EL (cell line): ENCODE results near the gene B3GNT9.
A peak's percentile ranks its signal among the peaks of the same experiment; 100 is the strongest.

Source experiments
- DNase-seq: peaks from one replicate; pipeline ENCODE4 v3.0.0-alpha.2; 2016

B3GNT9 gene

DNA sequence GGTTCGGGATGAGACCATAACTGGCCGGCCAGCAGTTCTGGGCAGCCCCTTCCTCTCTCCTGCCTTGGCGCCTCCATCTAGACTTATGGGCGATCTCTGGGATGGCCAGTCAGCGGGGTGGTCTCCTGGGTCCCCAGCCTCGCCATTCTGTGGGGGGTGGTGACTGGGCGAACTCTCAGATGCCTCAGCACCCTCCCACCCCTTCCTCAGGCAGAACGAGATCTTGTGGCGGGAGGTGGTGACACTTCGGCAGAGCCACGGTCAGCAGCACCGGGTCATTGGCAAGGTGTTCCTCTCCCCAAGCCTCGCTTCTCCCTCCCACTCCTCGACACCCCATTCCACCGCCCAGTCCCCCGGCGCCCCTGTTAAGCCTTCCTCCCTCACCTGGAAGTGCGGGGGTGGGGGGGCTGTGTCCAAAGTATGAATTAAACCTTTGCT is 15.3 kb upstream of the B3GNT9 start:
- no peak for DNase-seq

DNA sequence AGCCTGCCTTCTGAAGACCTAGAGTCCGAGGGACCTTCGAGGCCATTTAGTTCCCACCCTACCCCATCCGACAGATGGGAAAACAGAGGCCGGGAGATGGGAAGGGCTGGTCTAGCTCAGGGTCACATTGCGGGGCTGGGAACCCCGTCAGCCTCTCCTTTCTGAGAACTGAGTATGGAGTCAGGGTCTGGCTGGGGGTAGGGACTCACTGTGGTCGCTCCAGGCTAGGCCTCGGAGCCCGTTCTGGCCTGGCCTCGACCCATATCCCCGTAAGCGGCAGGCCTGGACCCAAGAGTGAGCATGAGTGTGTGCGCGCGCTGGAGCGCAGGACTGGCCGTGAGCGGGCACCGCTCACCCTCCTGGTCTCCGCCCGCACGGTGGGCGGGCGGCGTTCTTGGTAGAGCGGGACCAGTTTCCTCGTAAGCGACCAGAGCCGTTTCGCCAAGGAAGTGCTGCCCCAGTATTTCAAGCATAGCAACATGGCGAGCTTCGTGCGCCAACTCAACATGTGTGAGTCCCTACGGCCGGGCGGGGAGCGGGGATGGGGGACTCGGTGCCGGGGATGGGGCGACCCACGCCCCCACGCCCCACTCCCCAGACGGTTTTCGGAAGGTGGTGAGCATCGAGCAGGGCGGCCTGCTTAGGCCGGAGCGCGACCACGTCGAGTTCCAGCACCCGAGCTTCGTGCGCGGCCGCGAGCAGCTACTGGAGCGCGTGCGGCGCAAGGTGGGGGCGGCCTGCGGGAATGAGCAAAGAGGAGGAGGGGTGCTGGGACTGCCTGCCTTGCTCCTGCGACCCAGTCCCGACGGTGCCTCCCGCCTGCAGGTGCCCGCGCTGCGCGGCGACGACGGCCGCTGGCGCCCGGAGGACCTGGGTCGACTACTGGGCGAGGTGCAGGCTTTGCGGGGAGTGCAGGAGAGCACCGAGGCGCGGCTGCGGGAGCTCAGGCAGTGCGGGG is 14.6 kb upstream of the B3GNT9 start:
- no peak for DNase-seq

DNA sequence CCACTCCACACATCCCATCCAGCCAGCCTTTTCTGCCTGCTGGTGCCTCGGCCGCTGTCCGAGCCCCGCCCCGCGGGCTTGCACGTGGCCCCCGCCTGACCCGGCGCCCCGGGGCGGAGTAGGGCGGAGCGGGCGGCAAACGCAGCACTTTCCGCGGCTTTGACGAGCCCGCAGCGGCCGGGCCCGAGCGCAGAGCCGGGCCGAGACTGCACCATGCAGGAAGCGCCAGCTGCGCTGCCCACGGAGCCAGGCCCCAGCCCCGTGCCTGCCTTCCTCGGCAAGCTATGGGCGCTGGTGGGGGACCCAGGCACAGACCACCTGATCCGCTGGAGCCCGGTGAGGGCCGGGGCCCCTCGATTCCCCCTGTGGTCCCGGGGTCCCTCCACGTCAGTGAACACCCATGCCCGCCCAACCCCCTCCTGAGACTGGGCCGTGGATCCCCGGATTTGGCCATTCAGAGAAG is 13.8 kb upstream of the B3GNT9 start, which contains the start of gene HSF4:
HSF4 (plus strand) TSS at position 147 of the 463 bp plus-strand sequence; CDS start at position 214, 67 bp downstream.
- DNase-seq = peak; percentile 36

DNA sequence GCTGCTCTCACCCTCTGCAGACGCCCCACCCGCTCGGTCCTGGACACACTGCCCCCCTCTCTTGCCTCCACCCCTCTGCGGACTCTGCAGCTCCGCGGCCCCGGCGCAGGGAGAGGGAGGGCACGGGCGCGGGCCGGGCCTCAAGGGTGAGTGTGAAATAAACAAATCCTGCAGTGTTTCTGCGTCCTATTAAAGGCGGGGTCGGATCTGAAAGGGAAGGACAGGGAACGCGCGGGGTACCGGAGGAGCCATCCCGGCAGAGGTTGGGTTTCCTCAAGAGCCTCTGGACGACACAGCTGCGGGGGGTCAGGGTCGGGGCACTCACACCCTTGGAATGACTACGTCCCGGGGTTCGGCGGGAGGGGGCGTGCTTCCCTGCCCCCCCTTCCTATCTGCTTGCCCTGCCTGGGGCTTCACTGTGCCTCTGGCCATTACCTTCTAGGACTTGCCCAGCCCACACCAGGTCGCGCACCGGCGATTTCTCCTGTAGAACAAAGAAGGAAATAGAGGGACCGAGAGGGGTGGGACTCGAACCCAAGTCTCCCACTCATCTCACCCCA is 13.3 kb upstream of the B3GNT9 start:
- no peak for DNase-seq

DNA sequence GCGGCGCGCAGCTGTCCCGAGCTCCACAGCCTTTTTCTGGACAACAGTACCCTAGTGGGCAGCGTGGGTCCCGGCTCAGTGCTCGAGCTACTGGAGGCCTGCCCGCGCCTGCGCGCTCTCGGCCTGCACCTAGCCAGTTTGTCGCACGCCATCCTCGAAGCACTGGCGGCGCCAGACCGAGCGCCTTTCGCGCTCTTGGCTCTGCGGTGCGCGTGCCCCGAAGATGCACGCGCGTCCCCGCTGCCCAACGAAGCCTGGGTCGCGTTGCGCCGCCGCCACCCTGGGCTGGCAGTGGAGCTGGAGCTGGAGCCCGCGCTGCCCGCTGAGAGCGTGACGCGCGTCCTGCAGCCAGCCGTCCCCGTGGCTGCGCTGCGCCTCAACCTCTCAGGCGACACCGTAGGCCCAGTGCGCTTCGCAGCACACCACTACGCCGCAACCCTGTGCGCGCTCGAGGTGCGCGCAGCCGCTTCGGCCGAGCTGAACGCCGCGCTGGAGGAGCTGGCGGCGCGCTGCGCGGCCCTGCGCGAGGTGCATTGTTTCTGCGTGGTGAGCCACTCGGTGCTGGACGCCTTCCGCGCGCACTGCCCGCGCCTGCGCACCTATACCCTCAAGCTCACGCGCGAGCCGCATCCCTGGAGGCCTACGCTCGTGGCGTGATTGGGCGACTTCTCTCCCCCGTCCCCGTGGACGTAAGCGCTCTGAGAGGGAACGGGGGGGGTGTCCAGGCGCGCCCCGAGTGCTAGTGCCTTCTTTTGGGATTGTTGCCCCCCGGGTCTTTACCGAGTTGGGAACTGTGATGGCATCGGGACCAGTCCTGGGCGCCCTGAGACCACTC is 12.6 kb upstream of the B3GNT9 start:
- peak; percentile 48 for DNase-seq

DNA sequence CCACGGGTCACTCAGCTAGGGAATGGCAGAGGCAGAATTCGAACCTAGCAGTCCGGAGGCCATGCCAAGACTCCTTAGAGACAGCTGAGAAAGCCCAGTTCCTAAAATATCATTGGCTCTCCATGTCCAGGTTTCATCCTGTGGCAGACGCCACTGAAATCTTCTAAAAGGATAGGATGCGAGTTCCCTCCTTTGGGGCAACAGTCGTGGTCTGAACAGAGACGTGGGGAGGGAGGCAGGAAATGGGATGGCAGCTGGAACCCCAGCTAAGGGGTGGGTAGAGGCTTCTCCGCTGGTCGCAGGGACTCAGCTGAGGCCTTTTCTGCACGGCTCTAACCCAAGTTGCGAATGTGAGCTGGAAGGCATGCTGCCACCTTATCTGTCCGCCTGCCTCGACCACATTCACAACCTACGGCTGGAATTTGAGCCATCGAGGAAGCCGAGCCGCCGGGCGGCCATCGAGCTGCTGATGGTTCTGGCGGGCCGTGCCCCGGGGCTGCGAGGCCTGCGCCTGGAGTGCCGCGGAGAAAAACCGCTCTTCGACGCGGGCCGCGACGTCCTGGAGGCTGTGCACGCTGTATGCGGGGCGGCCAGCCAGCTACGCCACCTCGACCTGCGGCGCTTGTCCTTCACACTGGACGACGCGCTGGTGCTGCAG is 11.8 kb upstream of the B3GNT9 start:
- no peak for DNase-seq

DNA sequence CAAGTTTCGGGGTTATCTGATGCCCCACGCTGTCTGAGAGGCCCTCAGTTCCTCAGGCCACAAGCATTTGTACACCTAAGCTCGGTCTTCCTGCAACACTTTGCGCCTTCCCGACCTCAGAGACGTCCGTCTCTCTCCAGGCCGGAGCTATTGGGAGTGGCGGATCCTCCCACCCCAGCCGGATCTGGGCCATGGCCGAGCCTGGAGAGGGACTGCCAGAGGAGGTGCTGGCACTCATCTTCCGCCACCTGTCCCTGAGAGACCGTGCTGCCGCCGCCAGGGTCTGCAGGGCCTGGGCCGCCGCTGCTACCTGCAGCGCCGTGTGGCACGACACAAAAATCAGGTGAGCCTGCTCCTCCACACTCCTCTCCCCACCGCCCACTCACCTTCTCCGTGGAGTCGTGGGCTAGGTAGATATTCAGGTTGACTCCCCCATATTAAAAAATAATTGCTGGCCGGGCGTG is 10.8 kb upstream of the B3GNT9 start:
- DNase-seq = no peak

DNA sequence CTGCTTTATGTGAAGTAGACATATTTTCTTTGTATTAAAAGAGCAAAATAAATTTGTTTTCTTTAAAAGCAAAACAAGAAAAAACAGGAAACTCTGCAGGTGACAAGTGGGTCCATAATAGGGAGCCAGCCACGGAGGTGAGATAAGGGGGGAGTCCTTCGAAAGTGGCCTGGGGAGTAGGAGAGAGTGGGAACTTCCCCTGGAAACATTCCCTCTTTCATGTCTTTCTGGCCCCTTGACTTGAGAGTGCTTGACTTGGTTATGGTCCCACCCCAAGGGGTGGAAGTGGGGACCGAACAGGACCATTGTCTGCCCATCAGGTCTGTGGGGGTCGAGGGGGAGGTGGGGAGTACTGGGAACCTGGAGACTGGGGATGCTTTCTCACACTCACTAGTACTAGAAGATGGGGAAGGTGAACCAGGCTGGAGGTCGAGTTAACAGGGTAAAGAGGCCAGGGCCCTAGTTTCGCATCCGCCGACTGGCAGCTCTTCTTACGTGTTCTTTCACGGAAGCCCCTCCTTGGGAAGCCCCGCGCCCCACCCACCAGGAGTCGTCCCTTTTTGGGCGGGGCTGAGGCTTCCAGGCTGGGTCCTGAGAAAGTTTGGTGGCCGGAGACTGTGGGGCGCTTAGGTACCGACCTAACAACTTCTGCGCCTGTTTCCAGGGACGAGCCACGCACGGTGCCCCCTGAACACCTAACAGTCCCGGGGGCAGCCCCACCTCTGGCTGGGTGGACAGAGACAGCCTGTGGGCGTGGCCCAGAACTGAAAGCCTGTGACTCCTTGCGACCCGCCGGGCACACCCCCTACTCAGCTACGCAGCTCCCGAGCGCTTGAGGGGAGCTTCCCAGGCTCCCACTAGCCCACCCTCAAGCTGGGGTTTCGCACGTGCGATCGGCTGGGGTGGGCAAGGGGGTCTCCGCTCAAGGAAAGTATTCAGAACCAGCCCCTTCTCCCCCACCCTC is 8.1 kb upstream of the B3GNT9 start:
- peak; percentile 59 for DNase-seq

DNA sequence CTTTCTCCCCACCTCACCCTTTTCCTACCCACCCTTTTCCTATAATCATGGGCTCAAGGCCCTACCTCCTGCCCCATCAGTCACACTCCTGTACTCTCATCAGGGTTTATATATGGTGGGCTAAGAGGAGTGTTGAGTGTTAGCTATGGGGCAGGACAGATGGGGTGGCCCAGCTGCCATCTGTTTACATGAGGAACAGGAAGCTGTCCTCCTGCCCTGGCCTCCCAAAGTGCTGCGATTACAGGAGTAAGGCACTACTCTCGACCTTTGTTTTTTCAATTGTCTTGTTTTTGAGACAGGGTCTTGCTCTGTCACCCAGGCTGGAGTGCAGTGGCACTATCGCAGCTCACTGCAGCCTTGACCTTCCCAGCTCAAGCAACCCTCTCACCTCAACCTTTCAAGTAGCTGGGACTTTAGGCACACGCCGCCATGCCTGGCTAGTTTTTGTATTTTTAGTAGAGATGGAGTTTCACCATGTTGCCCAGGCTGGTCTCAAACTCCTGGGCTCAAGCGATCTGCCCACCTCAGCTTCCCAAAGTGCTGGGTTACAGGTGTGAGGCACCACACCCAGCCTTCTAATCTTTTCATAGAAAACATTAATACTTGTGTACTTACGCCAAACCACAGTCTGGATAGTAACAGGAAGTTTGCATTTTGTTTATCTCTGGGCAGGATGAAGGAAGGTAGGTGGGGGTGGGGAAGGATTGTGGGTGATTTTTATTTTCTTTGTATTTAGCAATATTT is 7.3 kb upstream of the B3GNT9 start:
- no peak for DNase-seq

DNA sequence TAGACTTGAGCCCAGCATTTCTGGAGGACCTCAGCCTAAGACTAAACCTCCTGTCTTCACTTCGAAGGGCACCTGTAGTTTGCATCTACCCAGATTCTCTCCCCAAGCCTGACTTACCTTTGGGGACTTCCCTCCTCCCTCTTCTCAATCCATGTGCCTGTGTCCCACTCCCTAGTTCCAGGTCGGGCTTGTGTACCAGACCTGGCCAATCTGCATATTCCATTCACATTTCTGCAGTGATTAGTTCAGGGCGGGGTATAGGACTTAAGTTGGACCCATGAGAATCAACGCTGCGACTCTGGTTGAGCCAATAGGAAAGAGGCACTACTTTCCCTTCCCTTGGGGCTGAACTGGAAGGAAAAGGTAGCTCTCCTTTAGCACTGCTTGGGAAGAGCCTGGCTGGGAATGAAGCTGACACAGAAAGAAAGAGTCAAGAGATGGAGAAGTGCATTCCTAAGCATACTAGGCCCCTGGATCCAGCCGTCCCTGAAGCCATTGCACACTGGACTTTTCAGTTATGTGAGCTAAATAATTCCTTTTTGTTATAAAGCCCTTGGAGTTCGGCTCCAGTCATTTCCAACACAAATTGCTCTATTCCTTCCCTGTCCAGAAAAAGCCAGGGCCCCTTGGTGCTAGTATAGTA is 6.4 kb upstream of the B3GNT9 start:
- no peak for DNase-seq

DNA sequence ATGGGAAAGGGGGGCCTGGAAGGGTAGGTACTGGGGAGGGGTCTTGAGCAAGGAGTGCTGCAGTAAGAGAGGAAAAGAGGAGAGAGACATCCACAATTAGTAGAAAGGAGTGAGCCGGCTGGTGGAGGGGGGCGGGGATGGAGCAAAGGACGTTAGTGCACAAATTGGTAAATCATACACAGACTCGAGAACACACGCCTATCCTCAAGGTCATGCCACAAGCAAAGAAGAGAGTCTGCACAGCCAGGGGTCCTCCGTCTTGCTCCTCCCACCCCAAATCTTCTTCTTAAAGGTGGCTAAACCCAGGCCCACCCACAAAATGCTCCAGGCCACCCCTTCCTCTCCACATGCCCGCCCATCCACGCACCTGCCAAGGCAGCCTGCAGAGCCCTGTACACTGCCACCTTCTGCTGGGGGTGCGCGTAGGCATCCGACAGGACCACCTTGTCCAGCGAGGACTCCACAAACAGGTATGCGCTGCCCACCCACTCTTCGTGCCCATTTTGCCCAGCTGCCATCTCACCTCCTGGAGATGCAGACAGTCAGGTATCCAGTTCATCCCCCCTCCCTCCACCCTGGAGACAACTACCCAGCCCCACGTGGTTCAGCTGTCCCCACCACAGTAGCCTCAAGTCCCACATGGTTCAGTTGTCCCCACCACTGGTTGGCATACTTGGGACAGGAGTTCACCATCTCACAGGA is 5.5 kb upstream of the B3GNT9 start:
- DNase-seq = no peak

DNA sequence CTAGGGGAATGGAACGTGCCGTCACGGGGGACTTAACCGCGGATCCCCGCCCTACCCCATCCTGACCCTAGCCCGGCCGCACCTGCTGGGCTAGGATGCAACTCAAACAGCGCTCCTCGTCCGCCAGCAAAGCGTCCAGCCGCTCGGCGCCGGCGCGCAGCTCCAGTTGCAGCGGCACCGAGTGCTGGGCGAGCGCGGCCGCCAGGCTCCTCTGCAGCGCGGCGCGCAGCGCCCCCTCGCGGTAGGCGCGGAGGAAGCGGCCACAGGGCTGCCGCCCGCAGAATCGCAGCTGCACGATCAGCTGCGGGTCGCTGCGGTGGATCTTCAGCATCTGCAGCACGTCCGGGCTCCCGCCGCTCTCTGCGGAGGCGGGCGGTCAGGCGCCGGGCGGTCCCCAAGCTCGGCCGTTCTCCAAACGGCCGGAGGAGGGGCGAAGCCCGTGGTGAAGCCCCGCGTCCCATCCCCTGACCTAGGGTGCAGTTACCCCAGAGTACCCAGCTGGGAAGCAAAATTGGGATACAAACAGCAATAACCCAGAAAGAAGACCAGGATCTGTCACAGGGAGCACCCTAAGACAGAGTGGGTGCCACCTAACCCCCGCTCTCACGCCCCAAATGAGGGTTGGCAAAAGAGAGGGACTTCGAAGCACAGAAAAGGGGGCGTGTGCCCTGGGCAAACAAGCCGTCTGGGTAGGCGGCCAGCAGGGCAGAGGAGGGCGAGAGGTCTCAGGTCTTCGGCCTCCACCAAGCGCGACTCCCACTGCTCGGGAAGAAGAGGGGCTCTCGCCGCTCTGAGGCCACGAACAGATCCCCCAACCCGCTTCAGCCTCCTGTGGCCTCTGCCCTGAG is 4.7 kb upstream of the B3GNT9 start:
- peak; percentile 72 for DNase-seq

DNA sequence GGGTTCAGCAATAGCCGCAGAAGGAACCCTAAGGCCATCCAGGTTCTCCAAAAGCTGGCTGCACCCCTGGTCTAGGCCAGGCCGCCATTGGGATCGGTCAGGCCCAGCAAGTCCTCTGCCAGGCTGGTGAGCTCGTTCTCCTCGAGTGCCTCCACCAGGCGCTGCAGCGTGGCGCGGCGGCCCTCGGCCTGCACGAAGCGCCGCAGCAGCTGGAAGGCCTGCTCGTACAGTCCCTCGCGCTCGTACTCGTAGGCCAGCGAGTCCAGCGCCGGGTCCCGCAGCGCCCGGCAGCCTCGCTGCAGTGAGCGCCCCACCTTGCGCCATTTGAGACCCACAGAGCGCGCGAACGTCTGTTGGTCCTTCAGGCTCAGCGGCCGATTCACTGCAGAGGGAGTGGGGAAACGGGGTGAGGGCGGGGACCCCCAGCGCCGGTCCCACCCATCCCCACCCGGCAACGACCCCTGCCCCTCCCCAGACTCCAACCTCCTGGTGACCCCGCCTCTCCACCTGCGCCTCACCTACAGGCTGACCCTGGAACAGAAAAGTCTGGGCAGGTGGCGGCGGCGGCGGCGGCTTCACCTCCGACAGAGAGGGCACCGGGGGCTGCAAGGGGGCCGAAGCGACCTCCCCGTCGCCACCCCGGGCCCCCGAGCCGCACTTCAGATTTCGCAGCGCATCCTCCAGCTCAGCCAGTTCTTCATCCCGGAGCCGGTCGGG is 3.9 kb upstream of the B3GNT9 start:
- no peak for DNase-seq

DNA sequence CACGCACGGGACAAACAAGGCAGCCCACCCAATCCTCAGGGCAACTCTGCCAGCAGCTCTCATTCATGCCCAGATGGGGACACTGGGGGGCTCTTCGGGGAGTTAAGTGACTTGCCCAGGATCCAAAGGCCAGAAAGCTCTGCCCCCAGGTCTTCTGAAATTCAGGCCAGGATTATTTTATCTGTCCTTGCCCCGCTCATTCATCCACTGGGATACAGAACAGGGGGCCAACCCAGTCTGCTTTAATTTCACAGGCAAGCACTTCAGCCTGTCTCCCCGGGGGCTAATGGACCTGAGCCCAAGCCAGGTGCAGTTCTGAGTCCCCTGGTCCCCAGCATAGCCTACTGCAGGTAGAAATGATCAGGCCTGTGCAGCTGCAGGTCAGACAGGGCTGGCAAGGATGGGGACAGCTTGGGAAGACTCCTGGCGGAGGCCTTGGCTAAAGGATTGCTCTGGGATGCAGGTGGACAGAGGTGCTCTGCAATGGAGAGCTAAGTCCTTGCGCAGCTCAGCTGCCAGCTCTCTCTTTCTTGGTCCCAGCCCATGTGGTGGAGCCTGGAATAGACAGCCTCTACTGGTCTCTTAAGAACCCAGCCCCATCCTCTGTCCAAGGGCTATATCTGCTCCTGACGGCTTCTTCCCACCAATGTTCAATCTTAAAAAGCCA is 766 bp upstream of the B3GNT9 start:
- no peak for DNase-seq

DNA sequence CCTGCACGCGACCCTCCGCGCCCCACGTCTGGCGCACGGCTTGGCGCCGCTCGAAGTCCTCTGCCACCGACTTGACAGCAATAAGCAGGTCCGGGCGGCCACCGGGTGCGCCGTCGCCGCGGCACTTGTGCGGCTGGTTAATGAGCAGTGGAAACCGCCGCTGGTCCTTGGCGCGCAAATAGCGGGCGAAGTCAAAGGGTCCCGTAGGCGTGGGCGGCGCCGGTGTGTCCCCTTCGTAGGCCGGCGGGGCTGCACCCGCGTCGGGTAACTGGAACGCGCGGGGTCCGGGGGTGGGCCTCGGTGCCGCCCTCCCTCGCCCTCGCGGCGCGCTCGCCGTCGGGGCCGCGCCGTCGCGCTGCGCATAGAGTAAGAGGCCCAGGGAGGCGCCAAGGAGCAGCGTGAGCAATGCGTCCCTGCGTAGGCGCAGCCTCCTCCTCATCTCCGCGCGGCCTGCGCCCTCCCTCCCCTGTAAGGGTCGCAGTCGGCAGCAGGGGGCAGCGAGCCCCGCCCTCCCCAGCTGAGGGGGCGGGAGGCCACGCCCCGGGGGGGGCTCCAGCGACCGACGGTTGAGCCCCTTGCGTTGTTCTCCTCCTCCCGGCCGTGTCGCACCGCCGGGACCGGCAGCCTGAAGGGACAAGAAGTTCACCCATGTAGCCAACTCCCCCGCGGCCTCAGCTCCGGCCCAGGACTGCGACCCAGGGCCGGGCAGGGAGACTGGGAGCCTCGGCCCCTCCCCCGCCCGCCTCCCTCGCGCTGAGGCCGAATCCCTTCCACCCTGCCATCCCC is 558 bp downstream of the B3GNT9 start:
- DNase-seq = peak; percentile 62
